H9 (cell line): ENCODE data around the gene DCPS. TPM values are rescaled to one million over a fixed set of nuclear protein-coding genes. Genes with fewer than 3 reads are reported as not detected.

Experiments
- DNase-seq: peaks from one replicate; pipeline ENCODE4 v3.0.0-alpha.2; 2017
- H2AFZ ChIP-seq: one replicate; pipeline ENCODE4 v1.6.1; 2013; ENCODE audit warnings: mild to moderate bottlenecking, low read length, control low read depth, moderate library complexity
- H2AK5ac ChIP-seq: 2 replicates; pipeline ENCODE4 v1.6.1; 2013; ENCODE audit warnings: low read length, control low read depth, mixed read lengths; ENCODE audit not compliant: insufficient read length
- H2BK120ac ChIP-seq: one replicate; pipeline ENCODE4 v1.6.1; 2013; ENCODE audit warnings: low read depth, mild to moderate bottlenecking, low read length, control low read depth, inconsistent platforms; ENCODE audit not compliant: poor library complexity, severe bottlenecking
- H2BK12ac ChIP-seq: 2 replicates; pipeline ENCODE4 v1.6.1; 2013; ENCODE audit warnings: low read length, control low read depth, mixed read lengths, low read depth; ENCODE audit not compliant: insufficient read length
- H2BK15ac ChIP-seq: 2 replicates; pipeline ENCODE4 v1.6.1; 2013; ENCODE audit warnings: low read depth, low read length, control low read depth
- H2BK20ac ChIP-seq: one replicate; pipeline ENCODE4 v1.6.1; 2013; ENCODE audit warnings: low read depth, mild to moderate bottlenecking, low read length, control low read depth, inconsistent platforms; ENCODE audit not compliant: poor library complexity, severe bottlenecking
- H2BK5ac ChIP-seq: 2 replicates; pipeline ENCODE4 v1.6.1; 2013; ENCODE audit warnings: low read length, control low read depth, mixed read lengths; ENCODE audit not compliant: insufficient read length
- H3K14ac ChIP-seq: 2 replicates; pipeline ENCODE4 v1.6.1; 2013; ENCODE audit warnings: low read length, control low read depth; ENCODE audit not compliant: insufficient read depth
- H3K18ac ChIP-seq: 2 replicates; pipeline ENCODE4 v1.6.1; 2013; ENCODE audit warnings: low read depth, mild to moderate bottlenecking, mixed read lengths, low read length, control low read depth; ENCODE audit not compliant: insufficient read length
- H3K23ac ChIP-seq: 2 replicates; pipeline ENCODE4 v1.6.1; 2013; ENCODE audit warnings: low read length, control low read depth, mixed read lengths, low read depth; ENCODE audit not compliant: insufficient read length
- H3K23me2 ChIP-seq: 2 replicates; pipeline ENCODE4 v1.6.1; 2013; ENCODE audit warnings: low read depth, mild to moderate bottlenecking, mixed read lengths, low read length, control low read depth; ENCODE audit not compliant: insufficient read length, poor library complexity, severe bottlenecking
- H3K27ac ChIP-seq: 2 replicates; pipeline ENCODE4 v1.5.1; 2013; ENCODE audit warnings: low read length, control low read depth, mixed read lengths, low read depth; ENCODE audit not compliant: insufficient read length
- H3K27me3 ChIP-seq: 2 replicates; pipeline ENCODE4 v1.6.1; 2013; ENCODE audit warnings: low read length, control low read depth, inconsistent platforms; ENCODE audit not compliant: insufficient read depth
- H3K4ac ChIP-seq: 2 replicates; pipeline ENCODE4 v1.6.1; 2013; ENCODE audit warnings: low read depth, mild to moderate bottlenecking, control low read depth, inconsistent platforms, low read length, moderate library complexity
- H3K4me1 ChIP-seq: 2 replicates; pipeline ENCODE4 v1.6.1; 2013; ENCODE audit warnings: low read length, control low read depth, inconsistent platforms; ENCODE audit not compliant: insufficient read depth
- H3K4me2 ChIP-seq: 2 replicates; pipeline ENCODE4 v1.6.1; 2013; ENCODE audit warnings: low read length, control low read depth, mixed read lengths; ENCODE audit not compliant: insufficient read length, insufficient read depth
- H3K56ac ChIP-seq: 2 replicates; pipeline ENCODE4 v1.6.1; 2013; ENCODE audit warnings: low read depth, mild to moderate bottlenecking, mixed read lengths, low read length, control low read depth; ENCODE audit not compliant: insufficient read length
- H3K79me1 ChIP-seq: 2 replicates; pipeline ENCODE4 v1.6.1; 2013; ENCODE audit warnings: low read depth, mild to moderate bottlenecking, moderate library complexity, low read length, control low read depth, inconsistent platforms; ENCODE audit not compliant: insufficient read depth, poor library complexity, severe bottlenecking
- H3K79me2 ChIP-seq: 2 replicates; pipeline ENCODE4 v1.6.1; 2013; ENCODE audit warnings: low read length, control low read depth, inconsistent platforms; ENCODE audit not compliant: insufficient read depth
- H3K9ac ChIP-seq: 2 replicates; pipeline ENCODE4 v1.6.1; 2013; ENCODE audit warnings: low read length, control low read depth, mixed read lengths; ENCODE audit not compliant: insufficient read length; ENCODE audit errors: extremely low read depth
- H3K9me3 ChIP-seq: one replicate; pipeline ENCODE4 v1.6.1; 2013; ENCODE audit warnings: low read depth, low read length, inconsistent platforms; ENCODE audit not compliant: control insufficient read depth
- H3T11ph ChIP-seq: one replicate; pipeline ENCODE4 v1.6.1; 2013; ENCODE audit warnings: mild to moderate bottlenecking, low read length, control low read depth, inconsistent platforms
- H4K20me1 ChIP-seq: one replicate; pipeline ENCODE4 v1.6.1; 2013; ENCODE audit not compliant: control insufficient read depth, insufficient read length, insufficient read depth
- H4K5ac ChIP-seq: 2 replicates; pipeline ENCODE4 v1.6.1; 2013; ENCODE audit warnings: low read depth, mild to moderate bottlenecking, mixed read lengths, low read length, control low read depth; ENCODE audit not compliant: insufficient read length
- H4K8ac ChIP-seq: replicated peaks from 2 replicates; pipeline ENCODE4 v1.6.1; 2013; ENCODE audit warnings: low read length, control low read depth, mixed read lengths, low read depth; ENCODE audit not compliant: insufficient read length
- H4K91ac ChIP-seq: 2 replicates; pipeline ENCODE4 v1.6.1; 2013; ENCODE audit warnings: low read depth, mild to moderate bottlenecking, moderate library complexity, mixed read lengths, low read length, control low read depth; ENCODE audit not compliant: insufficient read length
- H3K27ac Mint-ChIP-seq, 3 experiments: 2 replicates in 2 of 3; 3 replicates in 1 of 3; pipeline ENCODE4 v1.8.0; 2020 to 2021; ENCODE audit warnings: mixed read lengths in 3 of 3, mild to moderate bottlenecking in 1 of 3, moderate library complexity in 1 of 3
- H3K27me3 Mint-ChIP-seq: 2 replicates; pipeline ENCODE4 v1.8.0; 2021; ENCODE audit warnings: low read depth, mild to moderate bottlenecking, moderate library complexity, mixed read lengths
- H3K36me3 Mint-ChIP-seq, 3 experiments: 2 replicates in 2 of 3; 3 replicates in 1 of 3; pipeline ENCODE4 v1.8.0; 2020 to 2021; ENCODE audit warnings: low read depth in 3 of 3, mixed read lengths in 3 of 3; ENCODE audit not compliant: insufficient read depth in 1 of 3
- H3K4me1 Mint-ChIP-seq, 2 experiments: 2 replicates each; pipeline ENCODE4 v1.8.0; 2020; ENCODE audit warnings: mixed read lengths in 2 of 2
- H3K4me3 Mint-ChIP-seq, 2 experiments: 2 replicates in 1 of 2; 3 replicates in 1 of 2; pipeline ENCODE4 v1.8.0; 2020 to 2021; ENCODE audit warnings: mild to moderate bottlenecking in 2 of 2, mixed read lengths in 2 of 2, moderate library complexity in 1 of 2
- H3K9me3 Mint-ChIP-seq, 2 experiments: 2 replicates in 1 of 2; 3 replicates in 1 of 2; pipeline ENCODE4 v1.8.0; 2020; ENCODE audit warnings: mild to moderate bottlenecking in 2 of 2, mixed read lengths in 2 of 2, moderate library complexity in 1 of 2
- CTCF ChIP-seq: fragments of 200-600 bp; sonication (generic); conservative IDR thresholded peaks from 3 replicates; pipeline ENCODE4 v1.8.0; 2021; ENCODE audit warnings: antibody characterized with exemption, mild to moderate bottlenecking
- WGBS: extraction: QIAGEN DNeasy Blood & Tissue Kit; methylation state at CpG from one replicate; pipeline ENCODE4 v1.1.7; 2013; ENCODE audit warnings: missing lambda C conversion rate, low lambda C conversion rate, mixed read lengths; ENCODE audit not compliant: insufficient read length; ENCODE audit errors: extremely low coverage; 5-methylcytosine and 5-hydroxymethylcytosine counted together
- total RNA-seq: library from RNA; stranded (reverse); gene quantifications from 2 replicates; pipeline ENCODE4 v1.2.1, GENCODE V29; 2021

DCPS gene
- total RNA-seq, 1 experiment from 2014 or later, result 27.7 TPM

GRCh38 chr11:126361400-126361799 is 57.5 kb downstream of the DCPS start:
- peaks cover 3% of the 10 kb centered on the region; the same call in 1 of the 2 replicates for H3K79me2 ChIP-seq
- H4K20me1 ChIP-seq, result no peaks in the 10 kb centered on the region

More at GRCh38 chr11:126361400-126361799, 57.5 kb downstream of the DCPS start:
- no peak overlapping the region for H2AFZ ChIP-seq
- H2AK5ac ChIP-seq, result no peak overlapping the region
- H4K5ac ChIP-seq, result no peak overlapping the region
- Mint-ChIP-seq H3K4me3 (no peak overlapping the region), H3K27me3 (no peaks in the 10 kb centered on the region), H3K36me3 (no peaks in the 10 kb centered on the region), H3K4me1 (peaks cover 25 to 45% of the 10 kb centered on the region in 2 experiments), H3K27ac (no peak overlapping the region), H3K9me3 (no peaks in the 10 kb centered on the region; a peak in 1 of 5 replicates)
- no peaks in the 10 kb centered on the region for H3K79me1 ChIP-seq
- DNase-seq, result no peak
- no peak overlapping the region for H3K9ac ChIP-seq
- H3K27ac ChIP-seq, result no peak overlapping the region
- no peak overlapping the region for H4K91ac ChIP-seq
- H3T11ph ChIP-seq, result no peak overlapping the region
- no peak for TF ChIP-seq CTCF
- no peak overlapping the region for H2BK20ac ChIP-seq
- no peak overlapping the region for H3K56ac ChIP-seq
- H2BK12ac ChIP-seq, result no peak overlapping the region
- H4K8ac ChIP-seq, result no peak overlapping the region
- no peak overlapping the region for H2BK5ac ChIP-seq
- no peaks in the 10 kb centered on the region for H3K27me3 ChIP-seq
- H3K4ac ChIP-seq, result no peak overlapping the region
- H2BK15ac ChIP-seq, result no peak overlapping the region
- H3K4me2 ChIP-seq, result no peak overlapping the region
- no peak overlapping the region for H3K14ac ChIP-seq
- WGBS, result no CpG with 5 or more reads among the region's 5 CpGs
- no peak overlapping the region for H3K23ac ChIP-seq
- H3K23me2 ChIP-seq, result no peaks in the 10 kb centered on the region
- no peak overlapping the region for H3K18ac ChIP-seq
- no peak overlapping the region for H2BK120ac ChIP-seq
- no peaks in the 10 kb centered on the region for H3K9me3 ChIP-seq
- no peaks in the 10 kb centered on the region; the same call in 1 of the 2 replicates for H3K4me1 ChIP-seq
